ENCODE measurements around the gene FCGR3A.
"Not testable (repeated sequence)": the region's sequence is repeated elsewhere in the genome, so short reads cannot be mapped to it uniquely, and the experiment has no call there.

- TF ChIP-seq MAX, CTCF (IDR thresholded peaks at IDR 0.05; ENCODE audit: low read depth, low read length): not testable (repeated sequence)
These were observed 45.6 kb upstream of the FCGR3A start for GRCh38 chr1:161595173-161595572.

Measured in NB4 (cell line).